Heart left ventricle (tissue), 13 donors: Measurements from ENCODE around the gene GRK5.

Source experiments
- POLR2A ChIP-seq, 2 donors: fragments of 450-650 bp; IDR thresholded peaks; one replicate each; pipeline ENCODE4 v1.6.1; 2017; ENCODE audit warnings: antibody characterized with exemption in 2 of 2, mild to moderate bottlenecking in 2 of 2, moderate library complexity in 2 of 2
- TF ChIP-seq, protein P1 (sequence below), 12 donors: fragments of 200-600 bp; sonication (generic) in 4 of 12; IDR thresholded peaks; one replicate each; pipeline versions ENCODE4 v1.5.0 to v1.8.0; 2018 to 2022; ENCODE audit warnings: antibody characterized with exemption in 12 of 12, mild to moderate bottlenecking in 5 of 12
- donor health status: ischemic (EF 13 %, LVEDD 7.1; RV severe dilation, severe dysfunction).
- donor health status: DM: no; HTN: yes; CAD: no.
- donor health status: DM: no; HTN: no; CAD: no.
- donor health status: ischemic (EF 25% LVEDD 6.9; RV normal size, moderate dysfunction).
- donor health status: ischemic (EF 25% LVEDD 5.7; RV mildly dilated, moderate dysfunction).
- donor health status: ischemic (EF 35%, LVEDD 5.7; RV mildly dilated, moderate dysfunction).
- donor health status: nonischemic (EF 11% LVEDD 7.7; RV severe dilation, severe dysfunction).
- donor health status: DM: yes; HTN: yes; CAD: no.
- donor health status: PGD.
- donor health status: ischemic (EF 29% LVEDD 5.4; RV normal size, mild dysfunction).
- donor health status: nonischemic (EF 23%, LVEDD 6.1; RV moderate dilation, normal function).

DNA sequence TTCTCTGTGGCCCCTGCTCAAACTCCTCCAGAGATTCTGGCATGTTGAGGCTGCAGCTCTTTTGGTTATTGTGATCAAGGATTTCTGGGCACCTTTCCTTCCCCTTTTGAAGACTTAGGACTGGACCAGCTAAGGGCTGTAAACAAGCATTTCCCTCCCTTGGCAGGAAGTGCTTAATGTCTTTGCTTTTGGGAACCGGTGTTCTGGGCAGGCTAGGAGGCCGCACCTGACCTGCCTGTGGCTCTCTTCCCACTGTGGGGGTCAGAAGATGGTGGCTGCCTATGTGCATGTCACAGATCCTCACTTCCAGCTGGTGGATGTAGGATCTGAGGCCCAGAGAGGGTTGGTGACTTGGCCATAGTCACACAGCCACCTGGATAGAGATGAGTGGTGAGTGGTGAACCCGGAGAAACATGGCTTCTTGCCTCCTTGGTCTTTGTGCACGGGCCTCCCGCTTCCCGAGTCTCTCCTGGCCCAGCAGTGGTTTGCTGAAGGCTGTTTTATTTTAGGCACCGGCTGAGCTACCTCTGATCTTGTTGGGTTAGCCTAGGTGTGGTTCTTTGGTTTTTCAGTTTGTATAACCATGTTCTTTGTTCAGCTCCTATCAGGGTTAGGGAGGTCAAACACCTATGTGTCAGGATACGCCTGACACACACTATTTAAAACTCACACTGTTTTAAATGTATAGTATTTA lies 82.0 kb downstream of the GRK5 start:
- TF ChIP-seq POLR2A (IDR thresholded peaks at IDR 0.05), result no peak
- TF ChIP-seq, protein P1, sequence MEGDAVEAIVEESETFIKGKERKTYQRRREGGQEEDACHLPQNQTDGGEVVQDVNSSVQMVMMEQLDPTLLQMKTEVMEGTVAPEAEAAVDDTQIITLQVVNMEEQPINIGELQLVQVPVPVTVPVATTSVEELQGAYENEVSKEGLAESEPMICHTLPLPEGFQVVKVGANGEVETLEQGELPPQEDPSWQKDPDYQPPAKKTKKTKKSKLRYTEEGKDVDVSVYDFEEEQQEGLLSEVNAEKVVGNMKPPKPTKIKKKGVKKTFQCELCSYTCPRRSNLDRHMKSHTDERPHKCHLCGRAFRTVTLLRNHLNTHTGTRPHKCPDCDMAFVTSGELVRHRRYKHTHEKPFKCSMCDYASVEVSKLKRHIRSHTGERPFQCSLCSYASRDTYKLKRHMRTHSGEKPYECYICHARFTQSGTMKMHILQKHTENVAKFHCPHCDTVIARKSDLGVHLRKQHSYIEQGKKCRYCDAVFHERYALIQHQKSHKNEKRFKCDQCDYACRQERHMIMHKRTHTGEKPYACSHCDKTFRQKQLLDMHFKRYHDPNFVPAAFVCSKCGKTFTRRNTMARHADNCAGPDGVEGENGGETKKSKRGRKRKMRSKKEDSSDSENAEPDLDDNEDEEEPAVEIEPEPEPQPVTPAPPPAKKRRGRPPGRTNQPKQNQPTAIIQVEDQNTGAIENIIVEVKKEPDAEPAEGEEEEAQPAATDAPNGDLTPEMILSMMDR (IDR thresholded peaks at IDR 0.05), result no peak
